Left lung (tissue), 10 donors: ENCODE results near the gene PIH1D1. TPM values are rescaled to one million over a fixed set of nuclear protein-coding genes. Genes with fewer than 3 reads are reported as not detected.

Source experiments
- ATAC-seq: fragments of 200-7000 bp; cut with Tn5 transposase; one replicate; pipeline ENCODE4 v1.9.1; 2020; ENCODE audit warnings: moderate library complexity
- DNase-seq, 4 donors: peaks; one replicate each; pipeline ENCODE4 v3.0.0-alpha.2; 2013 to 2020
- H3K27ac ChIP-seq, 2 donors: fragments of 200-600 bp; sonication (generic) in 1 of 2; one replicate each; pipeline versions ENCODE4 v1.5.0 to v1.8.0; 2020 to 2021
- H3K27me3 ChIP-seq, 2 donors: fragments of 200-600 bp; sonication (generic) in 1 of 2; one replicate each; pipeline versions ENCODE4 v1.5.0 to v1.8.0; 2020 to 2021
- H3K36me3 ChIP-seq, 2 donors: fragments of 200-600 bp; sonication (generic) in 1 of 2; one replicate each; pipeline versions ENCODE4 v1.5.0 to v1.8.0; 2020 to 2021
- H3K4me1 ChIP-seq, 2 donors: fragments of 200-600 bp; one replicate each; pipeline ENCODE4 v1.8.0; 2021
- H3K4me3 ChIP-seq, 2 donors: fragments of 200-600 bp; sonication (generic) in 1 of 2; one replicate each; pipeline versions ENCODE4 v1.5.0 to v1.8.0; 2020 to 2021; ENCODE audit warnings: mild to moderate bottlenecking in 1 of 2
- H3K9me3 ChIP-seq, 2 donors: fragments of 200-600 bp; sonication (generic) in 1 of 2; one replicate each; pipeline versions ENCODE4 v1.5.0 to v1.8.0; 2020 to 2021
- intact Hi-C, 2 donors: fragments of 100-400 bp; cut with DNase I; formaldehyde crosslinking; loops; one replicate each; pipeline versions ENCODE4 v1.11.2 to v1.14.2; 2022
- microRNA-seq, 2 donors: library from miRNA; unstranded; fragments of <30 nt; microRNA quantifications; one replicate each; pipeline ENCODE4, GENCODE V29; 2019
- polyA plus RNA-seq, 6 donors: library from polyadenylated mRNA; unstranded; fragments of 120-200 nt; gene quantifications; one replicate each; pipeline ENCODE4 v1.2.1, GENCODE V29; 2013; ENCODE audit not compliant: insufficient read length in 6 of 6
- total RNA-seq, 2 donors: library from RNA; stranded (reverse); fragmentation: NEBNext Ultra II Directional; extraction: Animal tissue kit (Norgen Biotek cat#: 25700); gene quantifications; one replicate each; pipeline ENCODE4 v1.2.1, GENCODE V29; 2021
- TF ChIP-seq, protein P1 (sequence below), 2 donors: fragments of 200-600 bp; sonication (generic) in 1 of 2; IDR thresholded peaks; one replicate each; pipeline versions ENCODE4 v1.5.0 to v1.8.0; 2021; ENCODE audit warnings: antibody characterized with exemption in 2 of 2
- donor health status: DM: no; HTN: yes; CAD: no.
- donor health status: DM: no; HTN: no; CAD: no.

The PIH1D1 gene
- total and polyA plus RNA-seq, 8 donors: 54.4 to 93.2 (median 78.5) TPM

DNA sequence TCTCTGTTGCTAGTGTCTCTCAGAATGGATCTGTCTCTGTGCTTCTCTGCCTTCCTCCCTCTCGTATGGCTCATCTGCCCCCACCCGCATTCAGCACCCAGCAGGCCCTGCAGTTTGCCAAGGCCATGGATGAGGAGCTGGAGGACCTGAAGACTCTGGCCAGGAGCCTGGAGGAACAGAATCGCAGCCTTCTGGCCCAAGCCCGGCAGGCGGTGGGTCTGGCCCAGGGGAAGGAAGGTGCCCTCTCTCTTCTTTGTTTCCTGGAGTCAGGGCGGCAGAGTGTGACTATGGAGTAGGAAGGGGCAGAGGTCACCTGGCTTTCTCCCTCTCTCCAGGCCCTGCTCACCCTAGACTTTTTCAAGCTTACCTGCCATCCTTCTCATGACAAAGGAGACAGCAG lies 52.7 kb downstream of the PIH1D1 start:
- H3K36me3 ChIP-seq: no peaks in the 10 kb centered on the region
- intact Hi-C loops: no loop called here
- TF ChIP-seq, protein P1, sequence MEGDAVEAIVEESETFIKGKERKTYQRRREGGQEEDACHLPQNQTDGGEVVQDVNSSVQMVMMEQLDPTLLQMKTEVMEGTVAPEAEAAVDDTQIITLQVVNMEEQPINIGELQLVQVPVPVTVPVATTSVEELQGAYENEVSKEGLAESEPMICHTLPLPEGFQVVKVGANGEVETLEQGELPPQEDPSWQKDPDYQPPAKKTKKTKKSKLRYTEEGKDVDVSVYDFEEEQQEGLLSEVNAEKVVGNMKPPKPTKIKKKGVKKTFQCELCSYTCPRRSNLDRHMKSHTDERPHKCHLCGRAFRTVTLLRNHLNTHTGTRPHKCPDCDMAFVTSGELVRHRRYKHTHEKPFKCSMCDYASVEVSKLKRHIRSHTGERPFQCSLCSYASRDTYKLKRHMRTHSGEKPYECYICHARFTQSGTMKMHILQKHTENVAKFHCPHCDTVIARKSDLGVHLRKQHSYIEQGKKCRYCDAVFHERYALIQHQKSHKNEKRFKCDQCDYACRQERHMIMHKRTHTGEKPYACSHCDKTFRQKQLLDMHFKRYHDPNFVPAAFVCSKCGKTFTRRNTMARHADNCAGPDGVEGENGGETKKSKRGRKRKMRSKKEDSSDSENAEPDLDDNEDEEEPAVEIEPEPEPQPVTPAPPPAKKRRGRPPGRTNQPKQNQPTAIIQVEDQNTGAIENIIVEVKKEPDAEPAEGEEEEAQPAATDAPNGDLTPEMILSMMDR (IDR thresholded peaks at IDR 0.05): no peak

DNA sequence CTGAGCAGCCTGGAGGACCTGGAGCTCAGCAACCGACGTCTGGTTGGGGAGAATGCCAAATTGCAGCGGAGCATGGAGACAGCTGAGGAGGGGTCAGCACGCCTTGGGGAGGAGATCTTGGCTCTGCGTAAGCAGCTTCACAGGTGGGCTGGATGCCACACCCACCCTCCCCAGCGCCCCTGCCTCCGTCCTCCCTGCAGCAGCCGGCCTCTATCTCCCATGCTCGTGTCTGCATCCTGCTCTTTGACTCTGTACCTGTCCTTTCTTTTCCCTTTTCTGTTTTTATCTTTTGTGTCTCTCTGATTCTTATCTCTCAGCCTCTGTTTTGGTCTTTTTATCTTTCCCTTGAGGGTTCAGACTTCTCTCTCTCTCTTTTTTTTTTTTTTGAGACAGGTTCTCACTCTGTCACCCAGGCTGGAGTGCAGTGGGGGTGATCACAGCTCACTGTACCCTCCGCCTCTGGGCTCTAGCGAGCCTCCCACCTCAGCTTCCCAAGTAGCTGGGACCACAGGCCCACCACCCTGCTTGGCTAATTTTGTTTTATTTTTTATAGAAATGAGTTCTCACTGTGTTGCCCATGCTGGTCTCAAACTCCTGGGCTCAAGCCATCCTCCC lies 53.5 kb downstream of the PIH1D1 start:
- peak in 1 of 4 donors; percentile 52 for DNase-seq
- no peak for ATAC-seq
- no peaks in the 10 kb centered on the region for H3K9me3 ChIP-seq
- no peak overlapping the region for H3K4me3 ChIP-seq
- no peaks in the 10 kb centered on the region for H3K4me1 ChIP-seq
- intact Hi-C loops: no loop called here
- TF ChIP-seq, protein P1 (IDR thresholded peaks at IDR 0.05): no peak
- peaks cover 0 to 11% of the 10 kb centered on the region in 2 donors for H3K27me3 ChIP-seq
- no peaks in the 10 kb centered on the region for H3K36me3 ChIP-seq
- no peak overlapping the region for H3K27ac ChIP-seq

More for the DNA sequence above, 52.7 kb downstream of the PIH1D1 start:
- no peaks in the 10 kb centered on the region for H3K4me1 ChIP-seq
- no peaks in the 10 kb centered on the region for H3K9me3 ChIP-seq
- no peak for ATAC-seq
- peaks cover 0 to 10% of the 10 kb centered on the region in 2 donors for H3K27me3 ChIP-seq
- DNase-seq: peak in 1 of 4 donors; percentile 39
- H3K4me3 ChIP-seq: no peak overlapping the region
- no peak overlapping the region for H3K27ac ChIP-seq

DNA sequence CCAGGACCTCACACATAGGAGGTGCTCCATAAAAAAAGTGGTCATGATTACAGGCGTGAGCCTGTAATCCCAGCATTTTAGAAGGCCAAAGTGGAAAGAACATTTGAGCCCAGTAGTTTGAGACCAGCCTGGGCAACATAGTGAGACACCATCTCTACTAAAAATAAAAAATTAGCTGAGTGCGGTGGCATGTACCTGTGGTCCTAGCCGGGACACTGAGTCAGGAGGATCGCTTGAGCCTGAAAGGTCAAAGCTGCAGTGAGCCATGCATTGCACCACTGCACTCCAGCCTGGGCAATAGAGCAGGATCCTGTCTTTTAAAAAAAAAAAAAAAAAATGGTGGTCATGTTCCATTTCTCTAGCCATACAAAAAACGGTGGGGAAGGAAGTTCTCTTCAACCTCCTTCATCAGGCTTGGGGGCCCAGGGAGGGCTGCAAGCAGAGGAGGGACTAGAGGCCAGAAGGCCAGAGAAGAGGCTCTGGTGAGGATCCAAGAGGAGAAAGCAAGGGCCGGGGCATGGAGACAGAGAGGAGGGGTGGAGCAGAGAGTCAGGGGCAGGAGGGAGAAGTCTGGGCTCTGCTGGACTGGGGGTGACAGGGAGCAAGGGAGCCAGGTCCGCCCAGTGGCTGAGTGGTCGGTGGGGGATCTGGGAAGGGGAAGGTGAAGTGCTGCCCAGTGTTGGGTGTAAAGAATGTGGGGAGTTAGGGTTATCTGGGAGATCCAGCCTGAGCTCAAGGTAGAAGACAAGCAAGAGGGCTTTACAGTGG lies 54.7 kb downstream of the PIH1D1 start:
- Histone ChIP-seq H3K27me3 (peaks cover 0 to 11% of the 10 kb centered on the region in 2 donors), H3K36me3 (no peaks in the 10 kb centered on the region), H3K9me3 (no peaks in the 10 kb centered on the region), H3K4me3 (no peak overlapping the region), H3K27ac (no peak overlapping the region), H3K4me1 (no peaks in the 10 kb centered on the region)
- TF ChIP-seq, protein P1 (IDR thresholded peaks at IDR 0.05): no peak
- peak in 1 of 4 donors; percentile 45 for DNase-seq
- no peak for ATAC-seq
- intact Hi-C loops: no loop called here

Small RNAs within 50 kb of the gene (microRNA-seq; reads per million reads assigned to microRNA genes)
- 699 to 2,764 reads per million in 2 donors for gene MIR150

Other genes starting within 250 kb of the PIH1D1 start
- 1 to 10 TPM in 1 of 2 donors, under 1 TPM in 1; 0.52 to 1.0 TPM for gene SLC6A16, start 126.6 kb downstream of the PIH1D1 start, total RNA-seq
- 1 to 10 TPM; 2.5 to 6.2 (median 4.3) TPM for gene SLC6A16, start 126.6 kb downstream of the PIH1D1 start, polyA plus RNA-seq
- 10 to 100 TPM; 59.0 to 83.2 TPM for gene CD37, start 116.4 kb downstream of the PIH1D1 start, total RNA-seq
- gene CD37, start 116.4 kb downstream of the PIH1D1 start, polyA plus RNA-seq: 10 to 100 TPM; 36.5 to 55.9 (median 52.4) TPM
- 10 to 100 TPM; 36.3 to 50.5 TPM for gene TEAD2, start 89.4 kb downstream of the PIH1D1 start, total RNA-seq
- gene TEAD2, start 89.4 kb downstream of the PIH1D1 start, polyA plus RNA-seq: 100 to 1,000 TPM; 108 to 136 (median 123) TPM
- gene DKKL1, start 87.9 kb downstream of the PIH1D1 start, total RNA-seq: 1 to 10 TPM in 1 of 2 donors, not detected in 1; 1.0 TPM
- 1 to 10 TPM; 3.4 to 5.5 (median 4.6) TPM for gene DKKL1, start 87.9 kb downstream of the PIH1D1 start, polyA plus RNA-seq
- 1 to 10 TPM in 1 of 2 donors, under 1 TPM in 1; 0.84 to 3.6 TPM for gene KASH5, start 63.6 kb downstream of the PIH1D1 start, total RNA-seq
- gene KASH5, start 63.6 kb downstream of the PIH1D1 start, polyA plus RNA-seq: not detected
- not detected for gene PTH2, start 28.4 kb downstream of the PIH1D1 start, total RNA-seq
- gene PTH2, start 28.4 kb downstream of the PIH1D1 start, polyA plus RNA-seq: not detected
- gene GFY, start 26.4 kb downstream of the PIH1D1 start, total RNA-seq: not detected
- gene GFY, start 26.4 kb downstream of the PIH1D1 start, polyA plus RNA-seq: not detected
- gene SLC17A7, start 10.3 kb downstream of the PIH1D1 start, total RNA-seq: under 1 TPM; 0.29 to 0.34 TPM
- gene SLC17A7, start 10.3 kb downstream of the PIH1D1 start, polyA plus RNA-seq: under 1 TPM; 0.21 to 0.70 (median 0.36) TPM
- gene ALDH16A1, start 1.4 kb upstream of the PIH1D1 start, total RNA-seq: 10 to 100 TPM; 29.3 to 54.2 TPM
- 10 to 100 TPM; 12.6 to 18.3 (median 16.5) TPM for gene ALDH16A1, start 1.4 kb upstream of the PIH1D1 start, polyA plus RNA-seq
- gene FLT3LG, start 22.4 kb upstream of the PIH1D1 start, total RNA-seq: 10 to 100 TPM in 1 of 2 donors, 1 to 10 TPM in 1; 6.8 to 10.1 TPM
- 1 to 10 TPM; 6.7 to 9.7 (median 7.4) TPM for gene FLT3LG, start 22.4 kb upstream of the PIH1D1 start, polyA plus RNA-seq
- 1,000 to 10,000 TPM; 1,924 to 2,053 TPM for gene RPL13A, start 35.8 kb upstream of the PIH1D1 start, total RNA-seq
- 1,000 to 10,000 TPM; 3,217 to 4,076 (median 3,655) TPM for gene RPL13A, start 35.8 kb upstream of the PIH1D1 start, polyA plus RNA-seq
- gene RPS11, start 44.6 kb upstream of the PIH1D1 start, total RNA-seq: 1,000 to 10,000 TPM; 1,463 to 1,657 TPM
- 1,000 to 10,000 TPM; 3,128 to 3,903 (median 3,649) TPM for gene RPS11, start 44.6 kb upstream of the PIH1D1 start, polyA plus RNA-seq
- gene FCGRT, start 60.8 kb upstream of the PIH1D1 start, total RNA-seq: 100 to 1,000 TPM; 283 to 288 TPM
- gene FCGRT, start 60.8 kb upstream of the PIH1D1 start, polyA plus RNA-seq: 100 to 1,000 TPM; 287 to 382 (median 307) TPM
- 10 to 100 TPM; 55.4 to 65.3 TPM for gene RCN3, start 76.2 kb upstream of the PIH1D1 start, total RNA-seq
- gene RCN3, start 76.2 kb upstream of the PIH1D1 start, polyA plus RNA-seq: 10 to 100 TPM; 17.1 to 42.5 (median 22.4) TPM
- gene NOSIP, start 128.7 kb upstream of the PIH1D1 start, total RNA-seq: 10 to 100 TPM; 40.8 to 45.0 TPM
- 10 to 100 TPM; 56.6 to 67.9 (median 63.6) TPM for gene NOSIP, start 128.7 kb upstream of the PIH1D1 start, polyA plus RNA-seq
- gene PRRG2, start 129.5 kb upstream of the PIH1D1 start, total RNA-seq: 10 to 100 TPM in 1 of 2 donors, 1 to 10 TPM in 1; 7.6 to 13.6 TPM
- gene PRRG2, start 129.5 kb upstream of the PIH1D1 start, polyA plus RNA-seq: 1 to 10 TPM; 3.8 to 6.8 (median 5.1) TPM
- 10 to 100 TPM; 26.1 to 26.7 TPM for gene PRR12, start 139.4 kb upstream of the PIH1D1 start, total RNA-seq
- gene PRR12, start 139.4 kb upstream of the PIH1D1 start, polyA plus RNA-seq: 10 to 100 TPM; 21.4 to 33.7 (median 27.0) TPM
- 100 to 1,000 TPM in 1 of 2 donors, 10 to 100 TPM in 1; 76.0 to 131 TPM for gene RRAS, start 188.3 kb upstream of the PIH1D1 start, total RNA-seq
- 10 to 100 TPM; 21.4 to 34.0 (median 27.7) TPM for gene RRAS, start 188.3 kb upstream of the PIH1D1 start, polyA plus RNA-seq
- gene SCAF1, start 190.4 kb upstream of the PIH1D1 start, total RNA-seq: 10 to 100 TPM; 61.5 to 63.8 TPM
- gene SCAF1, start 190.4 kb upstream of the PIH1D1 start, polyA plus RNA-seq: 10 to 100 TPM; 24.7 to 36.6 (median 33.1) TPM
- gene IRF3, start 214.0 kb upstream of the PIH1D1 start, total RNA-seq: 10 to 100 TPM; 81.2 to 93.6 TPM
- 10 to 100 TPM; 60.2 to 79.1 (median 70.4) TPM for gene IRF3, start 214.0 kb upstream of the PIH1D1 start, polyA plus RNA-seq
- gene BCL2L12, start 214.1 kb upstream of the PIH1D1 start, total RNA-seq: 10 to 100 TPM; 20.6 to 22.2 TPM
- gene BCL2L12, start 214.1 kb upstream of the PIH1D1 start, polyA plus RNA-seq: 10 to 100 TPM; 21.4 to 30.1 (median 28.2) TPM
- 100 to 1,000 TPM in 1 of 2 donors, 10 to 100 TPM in 1; 79.3 to 137 TPM for gene PRMT1, start 225.5 kb upstream of the PIH1D1 start, total RNA-seq
- 100 to 1,000 TPM; 208 to 258 (median 224) TPM for gene PRMT1, start 225.5 kb upstream of the PIH1D1 start, polyA plus RNA-seq
- gene ADM5, start 237.8 kb upstream of the PIH1D1 start, total RNA-seq: 1 to 10 TPM in 1 of 2 donors, under 1 TPM in 1; 0.93 to 2.0 TPM
- gene ADM5, start 237.8 kb upstream of the PIH1D1 start, polyA plus RNA-seq: 1 to 10 TPM; 1.2 to 2.6 (median 1.9) TPM
- gene CPT1C, start 239.3 kb upstream of the PIH1D1 start, total RNA-seq: 10 to 100 TPM in 1 of 2 donors, 1 to 10 TPM in 1; 6.2 to 11.3 TPM
- gene CPT1C, start 239.3 kb upstream of the PIH1D1 start, polyA plus RNA-seq: 10 to 100 TPM; 23.2 to 37.3 (median 29.3) TPM